ENCODE measurements around the gene PIK3R1. TPM values are rescaled to one million over a fixed set of nuclear protein-coding genes. Genes with fewer than 3 reads are reported as not detected.
A peak's percentile ranks its signal among the peaks of the same experiment; 100 is the strongest.

PIK3R1 gene
- total RNA-seq, 2 donors from 2014 or later = 81.8 to 91.5 TPM

GRCh38 chr5:68254810-68255209 lies 39.3 kb downstream of the PIK3R1 start:
- peak overlapping the region; percentile 43 to 60 for H3K27ac ChIP-seq
- H3K27me3 ChIP-seq (replicated peaks; ENCODE audit: insufficient read depth) = no peaks in the 10 kb centered on the region
- DNase-seq (ENCODE audit: low spot score) = no peak
- no peak for TF ChIP-seq CTCF (IDR thresholded peaks at IDR 0.05)
- no peaks in the 10 kb centered on the region for H3K9me3 ChIP-seq
- no peak overlapping the region for H3K4me3 ChIP-seq
- H3K36me3 ChIP-seq = no peaks in the 10 kb centered on the region
- H3K4me1 ChIP-seq (ENCODE audit: control insufficient read depth in 1 of 2, low read depth in 2 of 2) = peaks cover 77 to 98% of the 10 kb centered on the region in 2 donors
- ATAC-seq (ENCODE audit: insufficient number of reproducible peaks, low FRiP score, low read depth) = no peak

DNA sequence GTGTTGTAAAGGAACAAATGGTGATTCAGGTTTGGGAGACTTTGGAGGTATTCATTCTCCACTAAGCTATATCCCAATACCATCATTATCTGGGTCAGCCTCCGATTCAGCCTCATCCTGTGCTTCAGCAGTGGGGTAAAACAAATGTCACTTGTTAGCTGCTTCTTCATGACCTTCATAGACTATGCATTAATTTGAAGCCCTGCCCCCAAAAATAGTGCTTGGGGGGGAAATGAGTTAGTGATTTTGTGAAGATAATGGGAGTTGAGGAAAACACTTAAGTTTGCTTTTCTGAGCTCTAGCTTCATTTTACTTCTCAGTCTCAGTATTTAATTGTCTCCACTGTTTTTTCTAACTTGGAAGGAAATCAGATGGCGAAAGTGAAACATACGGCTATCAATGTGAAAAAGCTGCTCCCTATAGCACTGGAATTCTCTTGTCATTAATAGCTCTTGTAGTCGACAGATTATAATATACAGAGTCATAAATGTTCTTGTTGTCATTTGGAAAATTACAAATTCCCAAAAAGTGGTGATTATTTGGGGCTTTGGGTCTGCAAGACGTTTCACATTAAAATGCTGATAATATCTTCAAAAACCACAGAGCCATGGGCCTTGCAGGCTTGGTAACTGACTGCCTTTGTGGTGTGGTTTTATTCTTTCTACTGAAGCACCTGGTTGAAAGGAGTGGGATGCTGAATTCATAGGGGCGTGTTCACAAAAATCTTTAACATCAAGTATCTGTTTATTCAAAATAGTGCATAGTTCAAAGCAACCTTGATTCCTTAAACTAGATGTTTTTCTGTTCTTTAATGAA lies 40.0 kb downstream of the PIK3R1 start:
- H3K27ac ChIP-seq = peak overlapping the region; percentile 44 to 60
- no peaks in the 10 kb centered on the region for H3K27me3 ChIP-seq (replicated peaks; ENCODE audit: insufficient read depth)
- peaks cover 74 to 98% of the 10 kb centered on the region in 2 donors for H3K4me1 ChIP-seq (ENCODE audit: control insufficient read depth in 1 of 2, low read depth in 2 of 2)
- TF ChIP-seq CTCF (IDR thresholded peaks at IDR 0.05) = no peak
- ATAC-seq (ENCODE audit: insufficient number of reproducible peaks, low FRiP score, low read depth) = no peak
- no peaks in the 10 kb centered on the region for H3K36me3 ChIP-seq
- no peaks in the 10 kb centered on the region for H3K9me3 ChIP-seq
- no peak overlapping the region for H3K4me3 ChIP-seq
- DNase-seq (ENCODE audit: low spot score) = no peak

GRCh38 chr5:68257210-68257609 lies 41.7 kb downstream of the PIK3R1 start:
- peak overlapping the region; percentile 44 to 45 for H3K27ac ChIP-seq
- H3K36me3 ChIP-seq = no peaks in the 10 kb centered on the region
- H3K4me1 ChIP-seq (ENCODE audit: control insufficient read depth in 1 of 2, low read depth in 2 of 2) = peaks cover 73 to 98% of the 10 kb centered on the region in 2 donors
- no peak for DNase-seq (ENCODE audit: low spot score)
- TF ChIP-seq CTCF (IDR thresholded peaks at IDR 0.05) = no peak
- no peaks in the 10 kb centered on the region for H3K27me3 ChIP-seq (replicated peaks; ENCODE audit: insufficient read depth)
- no peaks in the 10 kb centered on the region for H3K9me3 ChIP-seq
- no peak overlapping the region for H3K4me3 ChIP-seq
- ATAC-seq (ENCODE audit: insufficient number of reproducible peaks, low FRiP score, low read depth) = no peak

DNA sequence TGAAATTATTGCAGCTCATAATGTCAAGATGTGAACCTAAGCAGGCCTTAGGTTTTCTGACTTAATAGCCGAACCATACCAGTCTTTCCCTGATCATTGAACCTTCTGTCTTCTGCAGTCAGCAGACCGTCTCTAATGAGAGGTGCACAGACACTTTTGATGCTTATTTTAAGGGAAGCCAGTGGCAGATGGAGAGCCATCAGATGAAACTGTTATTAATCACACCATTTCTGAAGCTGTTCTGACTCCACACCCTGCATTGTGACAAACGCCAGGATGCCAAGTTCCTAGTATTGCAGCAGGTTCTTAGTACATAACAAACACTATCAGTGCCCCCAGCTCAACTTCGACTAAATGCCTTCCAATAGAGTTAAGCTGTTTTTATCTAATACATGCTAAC lies 43.0 kb downstream of the PIK3R1 start:
- Histone ChIP-seq H3K4me1 (ENCODE audit: control insufficient read depth in 1 of 2, low read depth in 2 of 2) (peaks cover 74 to 89% of the 10 kb centered on the region in 2 donors), H3K27me3 (replicated peaks; ENCODE audit: insufficient read depth) (no peaks in the 10 kb centered on the region), H3K27ac (peak overlapping the region; percentile 44 to 45), H3K9me3 (no peaks in the 10 kb centered on the region), H3K4me3 (no peak overlapping the region), H3K36me3 (no peaks in the 10 kb centered on the region)
- DNase-seq (ENCODE audit: low spot score) = no peak
- ATAC-seq (ENCODE audit: insufficient number of reproducible peaks, low FRiP score, low read depth) = no peak
- no peak for TF ChIP-seq CTCF (IDR thresholded peaks at IDR 0.05)

- no peak for TF ChIP-seq CTCF (IDR thresholded peaks at IDR 0.05)
- Histone ChIP-seq H3K4me1 (ENCODE audit: control insufficient read depth in 1 of 2, low read depth in 2 of 2) (peaks cover 76 to 89% of the 10 kb centered on the region in 2 donors), H3K36me3 (no peaks in the 10 kb centered on the region), H3K4me3 (no peak overlapping the region), H3K27ac (peak overlapping the region; percentile 44 to 45), H3K27me3 (replicated peaks; ENCODE audit: insufficient read depth) (no peaks in the 10 kb centered on the region), H3K9me3 (no peaks in the 10 kb centered on the region)
- no peak for ATAC-seq (ENCODE audit: insufficient number of reproducible peaks, low FRiP score, low read depth)
- DNase-seq (ENCODE audit: low spot score) = no peak
Observed at GRCh38 chr5:68259700-68260099, 44.1 kb downstream of the PIK3R1 start.

Measured in thoracic aorta (tissue), 2 donors.